Mesenchymal stem cell (in vitro differentiated cells and primary cell): Measurements from ENCODE around the gene NDUFAF5.

Source experiments
- DNase-seq: peaks from one replicate; pipeline ENCODE4 v3.0.0-alpha.2; 2013
- H2AFZ ChIP-seq: one replicate; pipeline ENCODE4 v1.6.1; 2013; ENCODE audit warnings: low read depth, mild to moderate bottlenecking, control low read depth, inconsistent platforms, low read length, moderate library complexity
- H2AK5ac ChIP-seq: 2 replicates; pipeline ENCODE4 v1.6.1; 2013; ENCODE audit warnings: low read length, moderate library complexity, mild to moderate bottlenecking, inconsistent platforms; ENCODE audit not compliant: severe bottlenecking
- H2BK120ac ChIP-seq: one replicate; pipeline ENCODE4 v1.6.1; 2013; ENCODE audit warnings: low read depth, mild to moderate bottlenecking, inconsistent platforms, low read length, moderate library complexity
- H2BK12ac ChIP-seq, 2 experiments: one replicate each; pipeline ENCODE4 v1.6.1; 2013; ENCODE audit warnings: inconsistent platforms in 2 of 2, low read length in 2 of 2, mild to moderate bottlenecking in 2 of 2, moderate library complexity in 2 of 2, control low read depth in 1 of 2
- H2BK15ac ChIP-seq: one replicate; pipeline ENCODE4 v1.6.1; 2013; ENCODE audit warnings: mild to moderate bottlenecking, low read depth, inconsistent platforms; ENCODE audit not compliant: poor library complexity, severe bottlenecking
- H2BK5ac ChIP-seq: 2 replicates; pipeline ENCODE4 v1.6.1; 2013; ENCODE audit warnings: low read depth, mild to moderate bottlenecking, low read length, control low read depth, inconsistent platforms; ENCODE audit not compliant: poor library complexity, severe bottlenecking
- H3K14ac ChIP-seq, 2 experiments: one replicate each; pipeline ENCODE4 v1.6.1; 2013; ENCODE audit warnings: inconsistent platforms in 2 of 2, low read length in 2 of 2, control low read depth in 1 of 2, mild to moderate bottlenecking in 1 of 2, moderate library complexity in 1 of 2
- H3K18ac ChIP-seq, 2 experiments: one replicate each; pipeline ENCODE4 v1.6.1; 2013; ENCODE audit warnings: inconsistent platforms in 2 of 2, low read length in 2 of 2, control low read depth in 1 of 2, low read depth in 1 of 2, mild to moderate bottlenecking in 1 of 2
- H3K23ac ChIP-seq, 2 experiments: one replicate each; pipeline ENCODE4 v1.6.1; 2013; ENCODE audit warnings: inconsistent platforms in 2 of 2, low read length in 2 of 2, mild to moderate bottlenecking in 2 of 2, moderate library complexity in 2 of 2, control low read depth in 1 of 2
- H3K27ac ChIP-seq: 2 replicates; pipeline ENCODE4 v1.5.1; 2013; ENCODE audit warnings: mild to moderate bottlenecking, moderate library complexity, low read length, control low read depth, inconsistent platforms; ENCODE audit not compliant: poor library complexity, severe bottlenecking
- H3K27me3 ChIP-seq, 2 experiments: 2 replicates each; pipeline versions ENCODE4 v1.6.1 to v1.7.0; 2013; ENCODE audit warnings: low read length in 2 of 2, mild to moderate bottlenecking in 2 of 2, moderate library complexity in 2 of 2, control low read depth in 1 of 2, inconsistent platforms in 1 of 2; ENCODE audit not compliant: control insufficient read depth in 1 of 2, insufficient read depth in 1 of 2
- H3K36me3 ChIP-seq, 2 experiments: 2 replicates each; pipeline versions ENCODE4 v1.6.1 to v1.7.0; 2013; ENCODE audit warnings: low read length in 2 of 2, control low read depth in 1 of 2, inconsistent platforms in 1 of 2, low read depth in 1 of 2, mild to moderate bottlenecking in 1 of 2; ENCODE audit not compliant: insufficient read depth in 2 of 2, control insufficient read depth in 1 of 2
- H3K4ac ChIP-seq, 2 experiments: one replicate each; pipeline ENCODE4 v1.6.1; 2013; ENCODE audit warnings: inconsistent platforms in 2 of 2, low read length in 2 of 2, mild to moderate bottlenecking in 2 of 2, moderate library complexity in 2 of 2, control low read depth in 1 of 2, low read depth in 1 of 2
- H3K4me1 ChIP-seq: 2 replicates; pipeline ENCODE4 v1.6.1; 2013; ENCODE audit warnings: low read depth, low read length, control low read depth; ENCODE audit not compliant: control insufficient read depth, insufficient read depth
- H3K4me2 ChIP-seq: 2 replicates; pipeline ENCODE4 v1.6.1; 2013; ENCODE audit warnings: low read length, mild to moderate bottlenecking, inconsistent platforms; ENCODE audit not compliant: poor library complexity, severe bottlenecking
- H3K4me3 ChIP-seq, 2 experiments: 2 replicates each; pipeline versions ENCODE4 v1.5.1 to v1.7.0; 2013; ENCODE audit warnings: low read length in 2 of 2, mild to moderate bottlenecking in 2 of 2, control low read depth in 1 of 2, low read depth in 1 of 2; ENCODE audit not compliant: insufficient read depth in 1 of 2
- H3K79me1 ChIP-seq: replicated peaks from 2 replicates; pipeline ENCODE4 v1.6.1; 2013; ENCODE audit warnings: mild to moderate bottlenecking, control low read depth, low read length, inconsistent platforms; ENCODE audit not compliant: poor library complexity, severe bottlenecking
- H3K9ac ChIP-seq: 2 replicates; pipeline ENCODE4 v1.7.0; 2013; ENCODE audit warnings: mild to moderate bottlenecking, low read length, moderate library complexity
- H3K9me3 ChIP-seq: 2 replicates; pipeline ENCODE4 v1.7.0; 2013; ENCODE audit warnings: mild to moderate bottlenecking, low read length; ENCODE audit not compliant: control insufficient read depth
- H4K8ac ChIP-seq: one replicate; pipeline ENCODE4 v1.6.1; 2013; ENCODE audit warnings: inconsistent platforms, mild to moderate bottlenecking, low read length, moderate library complexity
- H4K91ac ChIP-seq: one replicate; pipeline ENCODE4 v1.6.1; 2013; ENCODE audit warnings: mild to moderate bottlenecking, low read length, inconsistent platforms
- WGBS: methylation state at CpG from one replicate; pipeline ENCODE4 v1.1.7; 2013; ENCODE audit warnings: mixed read lengths; 5-methylcytosine and 5-hydroxymethylcytosine counted together

The NDUFAF5 gene

DNA sequence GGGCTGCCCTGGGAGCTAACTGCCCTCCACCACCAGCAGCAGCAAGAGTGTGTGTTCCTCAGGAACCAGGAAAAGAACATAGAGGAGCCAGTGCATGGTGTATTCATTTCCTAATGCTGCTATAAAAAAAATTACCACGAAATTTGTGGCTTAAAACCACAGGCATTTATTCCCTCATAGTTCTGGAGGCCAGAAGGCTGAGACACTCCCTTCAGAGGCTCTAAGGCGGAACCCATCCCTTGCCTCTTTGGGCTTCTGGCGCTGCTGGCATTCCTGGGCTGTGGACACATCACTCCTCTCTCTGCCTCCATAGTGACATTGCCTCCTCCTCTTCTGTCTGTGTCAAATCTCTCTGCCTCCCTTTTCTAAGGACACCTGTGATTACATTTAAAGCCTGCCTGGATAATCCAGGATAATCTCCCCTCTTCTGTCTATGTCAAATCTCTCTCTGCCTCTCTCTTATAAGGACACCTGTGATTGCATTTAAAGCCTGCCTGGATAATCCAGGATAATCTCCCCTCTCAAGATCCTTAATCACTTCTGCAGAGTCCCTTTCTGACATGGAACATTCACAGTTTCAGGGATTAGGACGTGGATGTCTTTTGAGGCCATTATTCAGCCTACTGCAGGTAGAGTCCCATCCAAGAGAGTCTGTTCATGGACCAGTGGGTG, 54.7 kb downstream of the NDUFAF5 start:
- no peak overlapping the region for H4K91ac ChIP-seq
- H3K9me3 ChIP-seq, result no peaks in the 10 kb centered on the region
- no peak overlapping the region for H3K4ac ChIP-seq
- H2BK12ac ChIP-seq, result no peak overlapping the region
- H2AFZ ChIP-seq, result no peak overlapping the region
- 45% methylated on average over 4 of the region's 4 CpGs for WGBS
- H2BK15ac ChIP-seq, result no peak overlapping the region
- no peak for DNase-seq
- H3K36me3 ChIP-seq, result no peaks in the 10 kb centered on the region
- H2AK5ac ChIP-seq, result no peak overlapping the region
- no peak overlapping the region for H3K23ac ChIP-seq
- H3K18ac ChIP-seq, result no peak overlapping the region
- H3K27ac ChIP-seq, result no peak overlapping the region
- H3K9ac ChIP-seq, result peak overlapping the region; percentile 40
- no peak overlapping the region for H4K8ac ChIP-seq
- H3K14ac ChIP-seq, result no peak overlapping the region
- H2BK120ac ChIP-seq, result no peak overlapping the region
- no peak overlapping the region for H3K4me2 ChIP-seq
- peaks cover 5 to 7% of the 10 kb centered on the region in 2 experiments for H3K27me3 ChIP-seq
- H3K4me1 ChIP-seq, result peaks cover 4% of the 10 kb centered on the region
- H3K79me1 ChIP-seq, result no peaks in the 10 kb centered on the region
- H3K4me3 ChIP-seq, result no peak overlapping the region
- H2BK5ac ChIP-seq, result no peak overlapping the region

DNA sequence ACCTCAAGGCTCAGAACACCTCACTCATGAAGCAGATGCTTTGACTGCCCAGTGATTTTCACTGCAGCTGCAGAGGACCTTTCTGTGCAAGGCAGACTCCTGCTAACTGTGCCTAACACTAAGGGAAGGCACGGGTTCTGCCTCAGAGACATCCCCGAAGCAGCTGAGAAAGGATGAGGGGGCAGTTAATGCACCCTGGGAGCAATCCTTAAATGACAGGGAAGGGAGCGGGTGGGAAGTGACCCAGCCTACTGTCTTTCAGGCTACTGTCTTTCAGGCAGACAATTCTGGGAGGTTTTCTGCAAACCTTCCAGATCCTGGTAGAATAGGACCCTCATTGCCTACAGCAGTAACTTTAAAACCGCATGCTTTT, 55.3 kb downstream of the NDUFAF5 start:
- Histone ChIP-seq H2BK12ac (no peak overlapping the region), H3K18ac (no peak overlapping the region), H3K36me3 (no peaks in the 10 kb centered on the region), H2BK5ac (no peak overlapping the region), H3K9ac (no peak overlapping the region), H3K14ac (no peak overlapping the region), H2BK120ac (no peak overlapping the region), H4K91ac (no peak overlapping the region), H3K27ac (no peak overlapping the region), H3K4me1 (peaks cover 4% of the 10 kb centered on the region), H2BK15ac (no peak overlapping the region), H3K27me3 (peaks cover 5 to 10% of the 10 kb centered on the region in 2 experiments), H2AFZ (no peak overlapping the region), H3K4me3 (no peak overlapping the region), H2AK5ac (no peak overlapping the region), H4K8ac (no peak overlapping the region), H3K4me2 (no peak overlapping the region), H3K9me3 (no peaks in the 10 kb centered on the region), H3K79me1 (no peaks in the 10 kb centered on the region), H3K23ac (no peak overlapping the region), H3K4ac (no peak overlapping the region)
- no peak for DNase-seq
- WGBS, result 84% methylated on average over 4 of the region's 4 CpGs

DNA sequence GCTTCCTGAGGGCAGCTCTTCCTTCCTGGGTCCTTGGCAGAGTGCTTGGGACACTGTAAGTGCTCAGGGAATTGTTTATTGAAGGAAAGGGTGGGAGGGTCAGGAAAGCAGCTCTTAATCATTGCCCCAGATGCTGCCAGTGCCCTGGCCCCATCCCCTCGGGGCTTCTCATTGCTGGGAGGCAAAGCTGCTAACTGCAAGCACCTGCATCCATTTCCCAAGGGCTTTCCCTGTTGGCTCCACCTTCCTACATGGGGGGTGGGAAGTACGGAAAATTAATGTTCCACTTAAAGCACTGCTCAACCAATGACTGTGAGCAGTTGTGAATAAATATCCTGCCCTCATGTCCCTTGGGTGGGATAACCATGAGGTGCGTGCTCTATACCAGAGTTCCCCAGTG, 56.4 kb downstream of the NDUFAF5 start:
- Histone ChIP-seq H4K8ac (no peak overlapping the region), H2BK12ac (no peak overlapping the region), H3K18ac (no peak overlapping the region), H3K79me1 (no peaks in the 10 kb centered on the region), H3K36me3 (no peaks in the 10 kb centered on the region), H2AK5ac (no peak overlapping the region), H2BK15ac (no peak overlapping the region), H3K23ac (no peak overlapping the region), H3K9ac (no peak overlapping the region), H3K9me3 (no peaks in the 10 kb centered on the region), H2BK5ac (no peak overlapping the region), H3K4ac (no peak overlapping the region), H3K4me1 (peaks cover 4% of the 10 kb centered on the region), H3K4me3 (no peak overlapping the region), H3K4me2 (no peak overlapping the region), H3K27me3 (peaks cover 5 to 11% of the 10 kb centered on the region in 2 experiments), H3K27ac (no peak overlapping the region), H2AFZ (no peak overlapping the region), H3K14ac (no peak overlapping the region), H4K91ac (no peak overlapping the region), H2BK120ac (no peak overlapping the region)
- no peak for DNase-seq
- 67% methylated on average over 2 of the region's 3 CpGs for WGBS

DNA sequence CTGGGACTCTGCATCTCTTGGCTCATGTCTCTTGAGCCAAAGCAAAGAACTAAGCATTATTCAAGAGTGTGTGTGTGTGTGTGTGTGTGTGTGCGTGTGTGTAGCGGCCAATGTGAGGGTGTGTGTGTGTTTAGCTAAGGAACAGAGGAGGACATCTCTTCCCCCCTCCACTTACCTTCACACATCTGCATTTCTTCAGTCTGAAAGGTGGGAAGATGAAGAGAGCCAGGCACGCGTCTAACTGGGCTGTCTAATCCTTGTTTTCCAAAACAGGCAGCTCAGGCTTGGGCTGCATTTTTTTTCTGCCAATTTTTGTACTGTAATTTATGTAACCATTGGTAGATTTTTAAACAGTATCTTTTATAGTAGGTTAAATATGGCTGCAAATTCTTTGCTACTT, 59.5 kb downstream of the NDUFAF5 start:
- Histone ChIP-seq H3K27me3 (peaks cover 5 to 11% of the 10 kb centered on the region in 2 experiments), H3K14ac (no peak overlapping the region), H2AFZ (no peak overlapping the region), H4K91ac (no peak overlapping the region), H3K23ac (no peak overlapping the region), H3K9ac (no peak overlapping the region), H3K18ac (no peak overlapping the region), H3K9me3 (no peaks in the 10 kb centered on the region), H3K79me1 (no peaks in the 10 kb centered on the region), H3K4ac (no peak overlapping the region), H3K36me3 (no peaks in the 10 kb centered on the region), H4K8ac (no peak overlapping the region), H2BK15ac (no peak overlapping the region), H3K4me1 (no peaks in the 10 kb centered on the region), H3K27ac (no peak overlapping the region), H3K4me3 (no peak overlapping the region), H2BK5ac (no peak overlapping the region), H2BK120ac (no peak overlapping the region), H2BK12ac (no peak overlapping the region), H2AK5ac (no peak overlapping the region), H3K4me2 (no peak overlapping the region)
- WGBS, result 96% methylated on average over 2 of the region's 4 CpGs
- no peak for DNase-seq
